A549 (cell line): ENCODE measurements around the gene TNFAIP8. TPM values are rescaled to one million over a fixed set of nuclear protein-coding genes. Genes with fewer than 3 reads are reported as not detected.

Experiments
- ATAC-seq, 2 experiments: fragments of 200-7000 bp in 1 of 2; fragments of >200 bp in 1 of 2; cut with Nextera tagmentation in 1 of 2; cut with Tn5 transposase in 1 of 2; 3 replicates each; pipeline versions ENCODE4 v1.8.0 to v1.9.1; 2018 to 2020; ENCODE audit warnings: mild to moderate bottlenecking in 1 of 2, moderate library complexity in 1 of 2
- CTCF ChIA-PET: fragments of 300-600 bp; sonication (Branson Sonifier 250); formaldehyde crosslinking; extraction: SDS; loops from one replicate; lab custom pipeline; 2021; ENCODE audit warnings: antibody characterized with exemption, inconsistent platforms; lab: Yijun Ruan, JAX
- POLR2A ChIA-PET: fragments of 350-600 bp; formaldehyde crosslinking; extraction: SDS; loops from one replicate; lab custom pipeline; 2021; ENCODE audit warnings: antibody characterized with exemption, inconsistent platforms; lab: Yijun Ruan, JAX
- DNase-seq, 2 experiments: peaks; one replicate each; pipeline versions ENCODE4 v3.0.0 to v3.0.0-alpha.2; 2011 to 2016; ENCODE audit warnings: low read depth in 1 of 2, low spot score in 1 of 2
- FAIRE-seq: peaks from 2 replicates; lab custom pipeline; 2011; peaks lifted over from hg19 to GRCh38; lab: Jason Lieb, UNC
- H3K27ac ChIP-seq, 2 experiments: fragments of >200 bp; sonication (Bioruptor Twin); formaldehyde crosslinking; 3 replicates each; pipeline ENCODE4 v1.5.1; 2016 to 2017
- H3K4me1 ChIP-seq: fragments of >200 bp; sonication (Bioruptor Twin); formaldehyde crosslinking; 3 replicates; pipeline ENCODE4 v1.6.1; 2016
- H3K4me2 ChIP-seq: fragments of >200 bp; sonication (Bioruptor Twin); formaldehyde crosslinking; 3 replicates; pipeline ENCODE4 v1.6.1; 2016
- H3K4me3 ChIP-seq: fragments of >200 bp; sonication (Bioruptor Twin); formaldehyde crosslinking; 3 replicates; pipeline ENCODE4 v1.5.1; 2016
- H3K9me3 ChIP-seq: fragments of >200 bp; sonication (Bioruptor Twin); formaldehyde crosslinking; 3 replicates; pipeline ENCODE4 v1.6.1; 2016
- BCL3 ChIP-seq: fragments of >200 bp; sonication (Bioruptor Twin); formaldehyde crosslinking; IDR thresholded peaks from 3 replicates; pipeline ENCODE4 v1.6.1; 2016
- BHLHE40 ChIP-seq: IDR thresholded peaks from 2 replicates; pipeline ENCODE4 v1.6.1; 2012; ENCODE audit warnings: low read depth, low read length, inconsistent platforms
- CBX2 ChIP-seq: fragments of 200-600 bp; sonication (generic); IDR thresholded peaks from 2 replicates; pipeline ENCODE4 v1.6.1; 2016; ENCODE audit warnings: low read depth, mild to moderate bottlenecking, borderline replicate concordance
- CBX8 ChIP-seq: fragments of 200-600 bp; sonication (generic); IDR thresholded peaks from 2 replicates; pipeline ENCODE4 v1.6.1; 2016
- CEBPB ChIP-seq, 2 experiments: fragments of >200 bp in 1 of 2; sonication (Bioruptor Twin) in 1 of 2; formaldehyde crosslinking in 1 of 2; IDR thresholded peaks; 2 replicates each; pipeline ENCODE4 v1.6.1; 2012 to 2016
- CHD2 ChIP-seq: fragments of 150-350 bp; IDR thresholded peaks from 2 replicates; pipeline ENCODE4 v1.6.1; 2014; ENCODE audit warnings: low read length; ENCODE audit not compliant: partially characterized antibody
- E2F6 ChIP-seq: IDR thresholded peaks from 2 replicates; pipeline ENCODE4 v1.6.1; 2012; ENCODE audit warnings: low read depth, borderline replicate concordance
- EP300 ChIP-seq, 2 experiments: fragments of >200 bp; sonication (Bioruptor Twin); formaldehyde crosslinking; IDR thresholded peaks; 2 replicates in 1 of 2; 3 replicates in 1 of 2; pipeline ENCODE4 v1.6.1; 2016 to 2017
- FOSB ChIP-seq: fragments of 250-450 bp; sonication (Bioruptor Pico); IDR thresholded peaks from 2 replicates; pipeline ENCODE4 v1.5.0; 2020; ENCODE audit warnings: mild to moderate bottlenecking, moderate library complexity
- FOSL2 ChIP-seq, 2 experiments: fragments of 450-650 bp in 1 of 2; fragments of >200 bp in 1 of 2; sonication (Bioruptor Twin) in 1 of 2; formaldehyde crosslinking; IDR thresholded peaks; 2 replicates each; pipeline versions ENCODE4 v1.5.0 to v1.6.1; 2016 to 2020; ENCODE audit warnings: mild to moderate bottlenecking in 1 of 2, moderate library complexity in 1 of 2
- GATA3 ChIP-seq: IDR thresholded peaks from 2 replicates; pipeline ENCODE4 v1.6.1; 2012; ENCODE audit warnings: borderline replicate concordance
- HDAC2 ChIP-seq: fragments of 200-600 bp; sonication (generic); IDR thresholded peaks from 2 replicates; pipeline ENCODE4 v1.6.1; 2016
- HEYL ChIP-seq: fragments of 250-450 bp; sonication (Bioruptor Pico); IDR thresholded peaks from 2 replicates; pipeline ENCODE4 v1.8.0; 2021; ENCODE audit warnings: mild to moderate bottlenecking, moderate library complexity
- HOXA7 ChIP-seq: fragments of 250-450 bp; sonication (Bioruptor Pico); IDR thresholded peaks from 2 replicates; pipeline ENCODE4 v1.5.0; 2020; ENCODE audit warnings: mild to moderate bottlenecking, moderate library complexity
- JUNB ChIP-seq: fragments of >200 bp; sonication (Bioruptor Twin); formaldehyde crosslinking; IDR thresholded peaks from 2 replicates; pipeline ENCODE4 v1.6.1; 2016
- KDM5A ChIP-seq: fragments of 200-600 bp; sonication (generic); IDR thresholded peaks from 2 replicates; pipeline ENCODE4 v1.6.1; 2016; ENCODE audit warnings: antibody characterized with exemption, mild to moderate bottlenecking
- MAFK ChIP-seq: fragments of 450-650 bp; IDR thresholded peaks from 2 replicates; pipeline ENCODE4 v1.6.1; 2014; ENCODE audit not compliant: partially characterized antibody
- NPAS2 ChIP-seq: fragments of 250-450 bp; sonication (Bioruptor Pico); IDR thresholded peaks from 2 replicates; pipeline ENCODE4 v1.8.0; 2022; ENCODE audit warnings: mild to moderate bottlenecking, moderate library complexity, borderline replicate concordance
- PHF8 ChIP-seq: fragments of 200-600 bp; sonication (generic); IDR thresholded peaks from 2 replicates; pipeline ENCODE4 v1.6.1; 2016; ENCODE audit warnings: low read depth, mild to moderate bottlenecking, antibody characterized with exemption, moderate library complexity, borderline replicate concordance
- RCOR1 ChIP-seq: fragments of 150-350 bp; IDR thresholded peaks from 2 replicates; pipeline ENCODE4 v1.6.1; 2014; ENCODE audit warnings: antibody characterized with exemption, low read length, low read depth
- RFX5 ChIP-seq: fragments of 450-650 bp; IDR thresholded peaks from 2 replicates; pipeline ENCODE4 v1.7.1; 2014; ENCODE audit warnings: antibody characterized with exemption, mild to moderate bottlenecking, moderate library complexity
- RNF2 ChIP-seq: fragments of 200-600 bp; sonication (generic); IDR thresholded peaks from 2 replicates; pipeline ENCODE4 v1.6.1; 2016; ENCODE audit warnings: low read depth, mild to moderate bottlenecking, antibody characterized with exemption, moderate library complexity, borderline replicate concordance
- SREBF2 ChIP-seq: fragments of 450-650 bp; IDR thresholded peaks from 2 replicates; pipeline ENCODE4 v1.6.1; 2014; ENCODE audit warnings: mild to moderate bottlenecking, moderate library complexity
- TP53 ChIP-seq: fragments of 250-450 bp; sonication (Bioruptor Pico); IDR thresholded peaks from 2 replicates; pipeline ENCODE4 v1.5.0; 2021; ENCODE audit warnings: mild to moderate bottlenecking, moderate library complexity
- ZSCAN20 ChIP-seq: fragments of 250-450 bp; sonication (Bioruptor Pico); IDR thresholded peaks from 2 replicates; pipeline ENCODE4 v1.8.0; 2022; ENCODE audit warnings: mild to moderate bottlenecking, moderate library complexity
- WGBS: methylation state at CpG from one replicate; pipeline ENCODE4 v1.1.6; 2017; ENCODE audit errors: missing lambda C conversion rate; 5-methylcytosine and 5-hydroxymethylcytosine counted together
- polyA plus RNA-seq, 4 experiments: library from polyadenylated mRNA; depleted of rRNA in 3 of 4; stranded (reverse); fragments of >200 nt; fragmentation: RNase III in 1 of 4; extraction: RNeasy Plus Mini Kit Qiagen cat#74134 plus additional on column Dnase treatment in 1 of 4; gene quantifications; 2 replicates in 3 of 4; 3 replicates in 1 of 4; pipeline ENCODE4 v1.2.3, GENCODE V29; 2011 to 2017
- TF ChIP-seq, protein P1 (sequence below): fragments of 450-650 bp; IDR thresholded peaks from 2 replicates; pipeline ENCODE4 v1.6.1; 2014; ENCODE audit warnings: antibody characterized with exemption
- TF ChIP-seq, protein P2 (sequence below): fragments of 200-600 bp; sonication (generic); IDR thresholded peaks from 2 replicates; pipeline ENCODE4 v1.6.1; 2016; ENCODE audit warnings: antibody characterized with exemption, mild to moderate bottlenecking, moderate library complexity

TNFAIP8 gene
- polyA plus RNA-seq, 2 of the 4 experiments (the other 2 are of a cell fraction) = 34.9 to 35.7 TPM

GRCh38 chr5:119378075-119378700 is 22.4 kb downstream of the TNFAIP8 start:
- 82% methylated on average over 3 of the region's 3 CpGs for WGBS
- no peak overlapping the region for H3K4me2 ChIP-seq
- POLR2A ChIA-PET = no interaction called here
- DNase-seq (no peak), FAIRE-seq (no peak), ATAC-seq (no peak)
- no peak overlapping the region for H3K27ac ChIP-seq
- H3K9me3 ChIP-seq = no peaks in the 10 kb centered on the region
- no peak overlapping the region for H3K4me3 ChIP-seq
- H3K4me1 ChIP-seq = no peaks in the 10 kb centered on the region
- TF ChIP-seq RFX5 = no peak
- no peak for TF ChIP-seq BHLHE40
- TF ChIP-seq FOSL2 (IDR thresholded peaks at IDR 0.05) = no peak
- TF ChIP-seq FOSL2 (CRISPR knock-in tag; IDR thresholded peaks at IDR 0.05) = no peak
- TF ChIP-seq E2F6 = no peak
- TF ChIP-seq, protein P1, sequence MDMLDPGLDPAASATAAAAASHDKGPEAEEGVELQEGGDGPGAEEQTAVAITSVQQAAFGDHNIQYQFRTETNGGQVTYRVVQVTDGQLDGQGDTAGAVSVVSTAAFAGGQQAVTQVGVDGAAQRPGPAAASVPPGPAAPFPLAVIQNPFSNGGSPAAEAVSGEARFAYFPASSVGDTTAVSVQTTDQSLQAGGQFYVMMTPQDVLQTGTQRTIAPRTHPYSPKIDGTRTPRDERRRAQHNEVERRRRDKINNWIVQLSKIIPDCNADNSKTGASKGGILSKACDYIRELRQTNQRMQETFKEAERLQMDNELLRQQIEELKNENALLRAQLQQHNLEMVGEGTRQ = no peak
- no peak for TF ChIP-seq CEBPB (IDR thresholded peaks at IDR 0.05)
- TF ChIP-seq JUNB = no peak
- TF ChIP-seq RNF2 = no peak
- TF ChIP-seq CBX8 = no peak
- TF ChIP-seq, protein P2, sequence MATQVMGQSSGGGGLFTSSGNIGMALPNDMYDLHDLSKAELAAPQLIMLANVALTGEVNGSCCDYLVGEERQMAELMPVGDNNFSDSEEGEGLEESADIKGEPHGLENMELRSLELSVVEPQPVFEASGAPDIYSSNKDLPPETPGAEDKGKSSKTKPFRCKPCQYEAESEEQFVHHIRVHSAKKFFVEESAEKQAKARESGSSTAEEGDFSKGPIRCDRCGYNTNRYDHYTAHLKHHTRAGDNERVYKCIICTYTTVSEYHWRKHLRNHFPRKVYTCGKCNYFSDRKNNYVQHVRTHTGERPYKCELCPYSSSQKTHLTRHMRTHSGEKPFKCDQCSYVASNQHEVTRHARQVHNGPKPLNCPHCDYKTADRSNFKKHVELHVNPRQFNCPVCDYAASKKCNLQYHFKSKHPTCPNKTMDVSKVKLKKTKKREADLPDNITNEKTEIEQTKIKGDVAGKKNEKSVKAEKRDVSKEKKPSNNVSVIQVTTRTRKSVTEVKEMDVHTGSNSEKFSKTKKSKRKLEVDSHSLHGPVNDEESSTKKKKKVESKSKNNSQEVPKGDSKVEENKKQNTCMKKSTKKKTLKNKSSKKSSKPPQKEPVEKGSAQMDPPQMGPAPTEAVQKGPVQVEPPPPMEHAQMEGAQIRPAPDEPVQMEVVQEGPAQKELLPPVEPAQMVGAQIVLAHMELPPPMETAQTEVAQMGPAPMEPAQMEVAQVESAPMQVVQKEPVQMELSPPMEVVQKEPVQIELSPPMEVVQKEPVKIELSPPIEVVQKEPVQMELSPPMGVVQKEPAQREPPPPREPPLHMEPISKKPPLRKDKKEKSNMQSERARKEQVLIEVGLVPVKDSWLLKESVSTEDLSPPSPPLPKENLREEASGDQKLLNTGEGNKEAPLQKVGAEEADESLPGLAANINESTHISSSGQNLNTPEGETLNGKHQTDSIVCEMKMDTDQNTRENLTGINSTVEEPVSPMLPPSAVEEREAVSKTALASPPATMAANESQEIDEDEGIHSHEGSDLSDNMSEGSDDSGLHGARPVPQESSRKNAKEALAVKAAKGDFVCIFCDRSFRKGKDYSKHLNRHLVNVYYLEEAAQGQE = no peak
- no peak for TF ChIP-seq TP53
- TF ChIP-seq RCOR1 = no peak
- no peak for TF ChIP-seq EP300 (IDR thresholded peaks at IDR 0.05)
- TF ChIP-seq SREBF2 = no peak
- no peak for TF ChIP-seq HOXA7
- TF ChIP-seq KDM5A = no peak
- no peak for TF ChIP-seq PHF8
- no peak for TF ChIP-seq FOSB (CRISPR knock-in tag)
- no peak for TF ChIP-seq HEYL
- no peak for TF ChIP-seq NPAS2 (CRISPR knock-in tag)
- CTCF ChIA-PET = interaction anchor here (1.3 to 1.9 kb wide), 2 partner anchors 12 to 34 kb away, joined by 4 to 10 read pairs; no protein-coding TSS in a partner anchor

DNA sequence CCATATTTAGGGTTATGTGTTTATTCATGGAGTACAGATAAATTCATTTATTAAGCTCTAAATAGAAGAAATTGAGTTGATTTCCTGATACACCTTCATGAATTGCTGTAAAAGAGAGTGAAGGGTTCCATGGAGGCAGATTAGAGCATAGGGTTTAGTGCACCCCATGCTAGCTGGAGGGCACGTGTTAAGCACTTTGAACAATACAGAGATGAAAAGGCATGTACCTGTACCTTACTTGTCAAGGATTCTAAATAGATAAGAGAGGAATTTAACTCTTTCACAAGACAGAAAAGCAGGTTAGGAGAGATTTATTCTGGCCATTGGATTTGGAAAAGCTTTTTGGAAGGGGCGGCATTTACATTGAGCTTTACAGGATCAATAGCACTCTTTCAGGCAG is 23.3 kb downstream of the TNFAIP8 start:
- DNase-seq = no peak
- no peak for FAIRE-seq
- Histone ChIP-seq H3K4me3 (no peak overlapping the region), H3K4me2 (no peak overlapping the region), H3K4me1 (no peaks in the 10 kb centered on the region), H3K27ac (no peak overlapping the region), H3K9me3 (no peaks in the 10 kb centered on the region)
- ATAC-seq = no peak
- ChIA-PET CTCF (interaction anchor here (0.8 to 1.9 kb wide), 4 partner anchors 11 to 391 kb away, joined by 3 to 10 read pairs (median 5); partner anchors contain the start of gene DTWD2), POLR2A (no interaction called here)
- TF ChIP-seq MAFK (no peak), SREBF2 (no peak), HDAC2 (no peak), FOSL2 (IDR thresholded peaks at IDR 0.05) (no peak), FOSL2 (CRISPR knock-in tag; IDR thresholded peaks at IDR 0.05) (no peak), CBX2 (no peak), RFX5 (no peak), BCL3 (no peak), E2F6 (no peak), CHD2 (no peak), ZSCAN20 (CRISPR knock-in tag) (no peak), GATA3 (no peak), RNF2 (no peak)
- TF ChIP-seq, protein P2 = no peak
- WGBS = 82% methylated on average over 2 of the region's 2 CpGs
